Superior temporal gyrus (tissue), 1 donor: ENCODE data around the gene NAMPT.
"Not testable (repeated sequence)": the region's sequence is repeated elsewhere in the genome, so short reads cannot be mapped to it uniquely, and the experiment has no call there.

ENCODE experiments used
- DNase-seq: peaks from one replicate; pipeline ENCODE4 v3.0.0-alpha.2; 2016; ENCODE audit errors: extremely low spot score

Gene NAMPT

DNA sequence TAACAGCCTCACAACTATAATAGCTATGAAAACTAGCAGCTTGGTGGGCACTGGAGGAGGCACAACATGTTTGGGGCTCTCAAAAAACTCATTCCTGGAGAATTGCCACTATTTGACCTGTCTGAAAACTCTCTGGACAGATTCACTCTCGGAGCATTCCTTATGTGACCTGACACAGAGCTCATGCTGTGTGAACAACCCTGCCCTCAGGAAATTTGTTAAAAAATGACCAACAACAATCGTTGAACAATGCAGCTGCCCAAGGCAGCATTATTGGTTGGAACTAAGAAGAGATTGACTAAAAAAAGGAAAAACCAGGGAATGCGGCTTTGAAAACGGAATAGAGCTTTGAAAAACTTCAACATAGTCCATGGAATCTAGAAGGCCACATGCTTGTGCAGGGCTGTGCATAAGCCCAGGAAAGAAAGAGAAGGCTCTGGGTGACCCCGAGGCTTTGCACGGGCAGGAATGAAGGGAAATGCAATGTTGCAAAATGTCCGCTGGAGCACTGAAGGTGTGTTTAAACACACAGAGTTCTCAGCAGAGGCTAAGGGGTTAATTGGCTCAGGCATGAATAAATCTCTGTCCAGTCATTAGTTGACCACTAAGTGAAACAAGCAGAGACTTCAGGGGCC lies 52.8 kb downstream of the NAMPT start:
- no peak for DNase-seq

DNA sequence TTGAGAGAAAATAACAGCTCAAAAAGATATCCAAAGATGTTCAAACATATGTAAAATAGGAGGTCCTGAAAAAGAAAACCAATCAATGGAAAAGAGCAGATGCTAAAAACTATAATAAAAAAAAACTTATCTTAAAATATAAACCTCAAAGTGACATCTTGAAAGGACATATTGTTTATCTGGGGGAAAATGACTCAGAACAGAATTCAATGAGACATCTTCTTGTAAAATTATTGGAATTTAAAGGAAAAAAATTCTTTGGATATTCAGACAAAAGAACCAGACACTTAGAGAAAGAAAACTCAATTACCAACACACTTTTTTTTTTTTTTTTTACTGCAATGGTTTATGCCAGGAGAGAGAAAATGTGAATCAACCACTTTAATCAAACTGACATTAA lies 58.9 kb downstream of the NAMPT start:
- no peak for DNase-seq

DNA sequence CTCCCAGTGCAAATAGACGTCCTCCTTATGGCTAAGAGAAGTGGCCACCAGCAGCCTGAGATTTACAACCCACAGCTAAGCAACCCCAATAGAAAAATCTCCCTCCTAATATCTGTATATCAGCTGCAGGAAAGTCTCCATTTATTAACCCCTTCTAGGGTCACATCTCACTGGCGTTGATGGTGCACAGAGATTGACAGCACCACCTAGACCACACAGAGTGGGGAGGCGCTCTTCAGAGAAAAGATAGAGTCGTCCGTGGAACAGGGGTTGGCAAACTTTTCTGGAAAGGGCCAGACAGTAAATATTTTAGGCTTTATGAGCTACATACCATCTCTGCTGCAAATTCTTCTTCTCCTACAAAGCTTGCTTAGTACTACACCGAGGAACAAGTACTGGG lies 60.0 kb downstream of the NAMPT start:
- DNase-seq = no peak

DNA sequence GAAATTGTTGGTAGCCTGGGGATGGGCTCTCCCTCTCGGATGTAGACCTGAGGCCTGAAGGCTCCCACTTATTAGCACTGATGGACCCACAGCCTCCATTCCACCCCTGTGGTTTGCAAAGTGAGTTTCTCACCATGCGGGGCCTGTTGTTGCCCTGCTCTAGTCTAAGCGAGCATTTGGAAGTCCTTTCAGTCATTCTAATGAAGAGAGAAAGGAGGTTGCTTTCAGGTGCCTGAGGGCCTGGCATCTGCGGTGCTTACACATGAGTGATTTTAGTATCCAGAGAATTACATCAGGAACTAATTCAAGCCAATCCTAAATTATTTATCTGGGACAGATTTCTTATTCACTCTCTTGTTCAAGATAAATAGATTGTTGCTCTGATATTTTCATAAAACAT lies 61.6 kb downstream of the NAMPT start:
- DNase-seq = no peak

DNA sequence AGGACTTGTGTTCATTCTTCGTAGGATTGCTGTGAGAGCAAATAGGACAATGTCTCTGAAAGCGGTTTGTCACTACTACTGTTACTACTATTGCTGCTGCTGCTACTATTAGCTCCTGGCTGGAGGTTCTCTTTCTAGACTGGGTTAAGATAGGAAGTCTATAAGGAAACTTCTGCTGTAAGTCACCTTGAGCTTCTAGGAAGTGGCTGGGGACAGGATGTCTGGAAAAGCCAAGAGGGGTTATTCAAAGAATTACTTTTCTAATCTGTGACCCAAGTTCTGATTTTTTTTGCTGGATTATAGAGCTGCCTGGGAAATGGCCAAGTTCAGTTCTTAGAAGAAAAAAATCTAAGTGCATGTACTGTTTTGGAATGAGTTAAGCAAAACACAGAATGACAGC lies 62.2 kb downstream of the NAMPT start:
- no peak for DNase-seq

DNA sequence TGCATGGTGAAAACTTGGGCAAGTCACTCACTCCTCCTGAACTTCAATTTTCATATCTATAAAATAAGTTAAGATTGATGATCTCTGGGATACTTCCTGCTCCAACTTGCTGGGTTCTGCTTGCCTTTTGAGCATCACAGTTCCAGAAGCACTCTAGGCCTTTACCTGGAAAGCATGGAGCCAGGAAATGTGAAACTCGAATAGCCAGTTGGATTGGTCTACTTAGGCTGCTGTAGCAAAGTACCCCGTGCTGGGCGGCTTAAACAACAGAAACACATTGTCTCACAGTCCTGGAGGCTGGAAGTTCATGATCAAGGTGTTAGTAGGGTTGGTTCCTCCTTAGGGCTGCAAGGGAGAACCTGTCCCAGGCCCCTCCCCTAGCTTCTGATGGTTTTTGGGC lies 64.5 kb downstream of the NAMPT start:
- no peak for DNase-seq

DNA sequence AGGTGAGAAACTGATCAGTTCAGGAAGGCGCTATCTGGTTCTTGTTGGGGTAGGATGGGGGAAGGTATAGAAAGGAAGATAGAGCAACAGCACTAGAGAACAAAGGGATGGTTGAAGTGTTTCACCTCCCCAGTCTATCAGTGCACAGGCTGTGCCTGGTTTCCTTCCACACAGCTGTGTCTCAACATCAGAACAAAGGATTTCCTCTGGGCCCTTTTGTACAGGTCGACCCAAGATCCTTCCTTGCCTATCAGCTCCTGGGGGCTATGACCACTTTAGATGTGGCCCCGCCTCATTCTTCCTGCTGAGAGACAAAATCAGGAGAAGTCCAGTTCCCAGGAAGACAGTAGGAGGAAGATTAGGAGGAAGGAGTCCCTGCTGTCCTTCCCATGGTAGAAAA lies 65.6 kb downstream of the NAMPT start:
- no peak for DNase-seq

DNA sequence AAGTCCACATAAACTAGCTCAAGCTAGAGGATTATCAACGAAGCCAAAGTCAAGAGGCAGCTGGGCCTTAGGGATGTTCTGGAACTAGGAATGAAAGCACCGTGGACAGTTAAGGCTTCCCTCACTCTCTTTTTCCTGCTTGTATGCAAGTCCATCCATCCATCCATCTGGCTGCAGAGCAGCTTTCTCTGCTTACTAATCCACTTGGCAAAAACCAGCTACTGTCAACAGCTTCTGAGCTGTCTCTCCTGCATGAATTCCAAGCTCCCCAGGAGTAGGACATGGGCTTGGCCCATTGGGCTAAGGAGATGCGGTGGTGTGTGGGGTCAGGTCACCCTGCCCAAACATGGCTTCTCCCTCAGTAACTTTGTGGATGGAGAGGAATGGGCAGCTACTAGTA lies 66.2 kb downstream of the NAMPT start:
- no peak for DNase-seq

DNA sequence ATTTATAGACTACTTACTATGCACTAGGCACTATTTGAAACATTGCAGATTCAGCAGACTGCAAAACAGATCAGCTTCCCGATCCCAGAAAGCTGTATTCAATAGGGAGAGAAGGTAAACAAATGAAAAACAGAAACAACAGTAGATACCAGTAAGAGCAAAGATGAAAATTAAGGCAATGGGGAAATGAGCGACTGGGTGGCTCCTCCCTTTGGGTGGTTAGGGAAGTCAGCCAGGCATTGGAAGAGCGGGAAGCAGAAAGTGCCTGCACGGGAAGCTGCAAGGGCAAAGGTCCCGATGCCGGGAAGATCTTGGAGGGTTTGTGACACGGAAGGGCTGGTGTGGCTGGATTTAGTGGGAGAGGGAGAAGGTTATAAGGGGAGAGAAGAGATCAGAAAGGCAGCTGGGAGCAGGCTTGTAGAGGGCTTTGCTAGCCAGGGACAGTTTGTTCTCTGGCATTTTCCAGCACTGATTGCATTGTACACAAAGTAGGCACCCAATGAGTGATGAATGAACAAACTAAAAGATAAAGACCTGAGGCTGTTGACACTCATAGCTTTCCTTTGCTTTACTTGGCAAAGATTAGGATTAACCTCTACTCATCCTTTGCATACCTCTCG lies 67.8 kb downstream of the NAMPT start:
- DNase-seq = no peak

DNA sequence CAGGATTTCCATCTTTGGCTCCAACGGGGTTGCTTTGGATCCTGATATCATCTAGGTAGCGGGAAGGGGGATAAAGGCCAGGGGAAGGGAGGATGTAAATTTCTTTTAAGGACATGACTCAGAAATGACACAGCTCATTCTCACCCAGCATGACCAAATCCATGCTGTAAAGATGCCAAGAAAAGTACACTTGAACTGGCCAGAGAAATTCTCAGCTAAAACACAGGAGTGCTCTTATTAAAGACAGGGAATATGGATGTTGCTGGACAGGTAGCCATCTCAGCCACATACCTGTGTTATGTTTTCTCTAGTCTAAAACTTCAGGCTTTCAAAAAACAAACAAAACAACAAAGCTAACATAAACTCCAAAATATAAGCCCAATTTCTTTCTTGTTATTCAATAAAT lies 68.3 kb downstream of the NAMPT start:
- no peak for DNase-seq

DNA sequence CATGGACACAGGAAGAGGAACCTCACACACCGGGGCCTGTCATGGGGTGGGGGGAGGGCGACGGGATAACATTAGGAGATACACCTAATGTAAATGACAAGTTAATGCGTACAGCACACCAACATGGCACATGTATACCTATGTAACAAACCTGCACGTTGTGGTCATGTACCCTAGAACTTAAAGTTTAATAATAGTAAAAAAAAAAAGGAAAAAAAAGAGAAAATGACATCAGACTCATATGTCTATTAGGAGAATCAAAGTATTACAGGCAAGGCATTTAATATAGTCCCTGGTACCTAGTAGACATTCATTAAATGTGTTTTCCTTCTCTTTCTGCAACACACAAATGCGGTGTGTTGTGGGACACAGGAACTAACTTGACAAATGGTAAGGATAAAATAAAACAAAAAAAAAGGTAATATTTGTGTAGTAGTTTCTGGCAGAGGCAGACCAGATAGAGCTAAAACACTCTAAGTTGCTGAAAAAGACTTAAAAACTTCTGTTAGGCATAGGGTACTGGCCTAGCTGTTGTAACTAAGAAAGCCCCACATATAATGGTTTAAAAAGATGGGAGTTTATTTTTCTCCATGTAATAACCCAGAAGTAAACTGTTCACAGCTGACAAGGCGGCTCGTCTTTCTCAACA lies 68.8 kb downstream of the NAMPT start:
- DNase-seq = no peak

DNA sequence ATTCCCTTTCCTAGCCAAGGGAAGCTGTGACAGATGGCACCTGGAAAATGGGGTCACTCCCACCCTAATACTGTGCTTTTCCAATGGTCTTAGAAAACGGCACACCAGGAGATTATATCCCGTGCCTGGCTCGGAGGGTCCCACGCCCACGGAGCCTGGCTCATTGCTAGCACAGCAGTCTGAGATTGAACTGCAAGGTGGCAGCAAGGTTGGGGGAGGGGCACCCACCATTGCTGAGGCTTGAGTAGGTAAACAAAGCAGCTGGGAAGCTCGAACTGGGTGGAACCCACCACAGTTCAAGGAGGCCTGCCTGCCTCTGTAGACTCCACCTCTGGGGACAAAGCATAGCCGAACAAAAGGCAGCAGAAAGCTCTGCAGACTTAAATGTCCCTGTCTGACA lies 75.8 kb downstream of the NAMPT start:
- DNase-seq = not testable (repeated sequence)

DNA sequence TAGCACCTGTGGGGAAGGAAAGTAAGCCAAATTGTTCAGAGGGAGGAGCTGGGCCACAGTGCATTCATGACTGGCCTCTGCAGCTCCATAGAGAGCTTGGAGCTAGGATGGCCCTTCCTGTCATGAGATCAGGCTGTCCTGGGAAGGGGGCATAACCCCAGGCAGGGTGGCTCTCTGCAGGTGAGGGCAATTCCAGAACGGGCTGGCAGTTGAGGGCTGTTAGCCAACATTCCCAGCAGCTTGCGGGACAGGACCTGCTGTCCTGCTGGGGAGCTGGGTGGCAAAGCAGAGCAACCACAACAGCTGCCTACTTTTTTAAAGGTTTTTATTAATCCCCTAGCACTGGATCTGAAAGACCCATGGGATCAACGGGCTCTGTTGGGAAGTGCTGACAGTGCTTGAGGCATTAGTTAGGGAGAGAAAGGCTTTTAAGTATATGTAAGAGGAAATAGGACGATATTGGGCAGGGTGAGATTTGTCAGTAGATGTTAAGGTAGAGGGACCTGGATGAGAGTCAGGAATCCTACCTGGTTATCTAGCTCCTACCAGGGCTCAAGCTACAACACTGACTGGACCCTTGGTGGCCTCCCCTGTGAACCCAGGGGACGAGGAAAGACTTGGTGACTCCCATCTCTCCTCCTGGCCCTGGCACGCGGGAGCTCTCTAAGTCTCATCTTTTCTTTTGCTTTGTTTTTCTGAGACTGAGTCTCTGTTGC lies 77.8 kb downstream of the NAMPT start:
- DNase-seq = no peak

DNA sequence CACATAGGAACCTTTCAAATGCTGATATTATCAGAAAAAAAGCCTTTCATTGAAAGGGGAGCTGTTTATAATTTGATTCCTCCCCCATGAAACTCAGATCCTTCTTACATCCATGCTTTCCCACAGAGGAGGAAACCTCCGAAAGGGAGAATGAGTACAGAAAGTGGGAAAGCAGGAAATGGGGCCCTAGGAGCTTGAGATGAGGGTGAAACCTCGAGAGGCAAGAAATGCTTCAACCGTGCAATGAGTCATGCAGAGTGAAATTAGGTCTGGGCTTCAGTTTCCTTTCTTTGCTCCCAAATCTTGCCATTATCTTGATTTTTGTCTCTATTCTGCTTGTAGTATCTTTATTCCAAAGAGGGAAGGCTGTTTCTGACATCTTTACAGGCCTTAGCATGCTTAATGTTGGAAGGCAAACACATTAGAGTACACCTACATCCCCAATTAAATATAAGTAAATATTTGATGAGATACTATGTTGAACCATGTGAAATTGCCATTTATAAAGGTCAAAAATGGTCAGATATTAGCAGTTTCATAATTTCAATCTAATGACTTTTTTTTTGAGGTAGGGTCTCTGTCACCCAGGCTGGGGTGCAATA lies 79.1 kb downstream of the NAMPT start:
- DNase-seq = no peak

DNA sequence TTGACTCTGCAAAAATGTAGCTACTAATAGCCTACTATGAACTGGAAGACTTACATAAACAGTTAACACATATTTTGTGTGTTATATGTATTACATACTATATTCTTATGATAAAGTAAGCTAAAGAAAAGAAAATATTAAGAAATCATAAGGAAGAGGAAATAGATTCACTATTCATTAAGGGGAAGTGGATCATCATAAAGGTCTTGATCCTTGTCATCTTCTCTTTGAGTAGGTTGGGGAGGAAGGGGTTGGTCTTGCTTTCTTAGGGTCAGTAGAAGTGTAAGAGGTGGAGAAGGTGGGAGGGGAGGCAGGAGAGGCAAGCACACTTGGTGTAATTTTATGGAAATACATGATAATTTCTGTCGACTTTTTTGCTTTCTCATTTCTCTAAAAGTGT lies 81.3 kb downstream of the NAMPT start:
- DNase-seq = no peak

DNA sequence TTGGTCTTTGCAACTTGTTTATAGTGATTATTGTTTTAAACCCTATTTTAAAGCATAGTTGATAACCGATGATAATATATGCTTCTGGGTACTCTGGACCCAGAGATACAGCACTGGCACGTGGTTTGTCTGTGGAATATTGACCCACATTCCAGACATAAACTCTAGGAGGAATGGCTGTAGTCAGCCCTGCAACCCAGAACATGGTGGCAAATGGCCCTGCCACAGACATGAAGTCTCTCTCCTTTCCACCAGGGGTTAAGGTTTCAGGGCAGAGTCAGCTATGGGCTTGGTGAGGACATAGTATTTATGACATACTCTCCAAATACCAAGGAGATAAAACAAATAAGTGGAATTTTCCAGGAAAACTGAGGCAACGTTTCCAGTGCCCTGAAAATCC lies 83.6 kb downstream of the NAMPT start:
- DNase-seq = no peak

DNA sequence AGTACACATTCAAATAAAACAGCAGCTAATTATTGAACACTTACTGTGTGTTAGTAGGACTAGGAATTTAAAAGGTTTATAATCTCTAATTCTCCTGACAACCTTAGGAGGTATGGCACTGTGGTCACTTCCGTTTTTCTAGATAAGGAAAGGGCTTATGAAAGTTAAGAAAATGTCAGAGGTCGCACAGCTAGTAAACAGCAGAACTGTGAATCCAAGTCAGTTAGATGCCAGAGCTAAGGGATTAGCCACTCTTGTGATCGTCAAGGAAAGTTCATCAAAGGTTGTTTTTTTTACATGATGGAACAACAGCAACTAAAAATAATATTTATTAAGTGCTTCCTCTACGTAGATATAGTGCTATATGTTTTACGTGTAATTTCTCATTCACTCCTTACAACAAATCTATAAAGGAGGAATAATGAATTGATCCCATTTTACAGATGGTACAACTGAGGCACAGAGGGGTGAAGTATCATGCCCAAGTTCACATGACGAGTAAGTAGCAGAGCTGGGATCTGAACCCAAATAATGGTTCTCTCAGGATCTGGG lies 84.9 kb downstream of the NAMPT start:
- no peak for DNase-seq

DNA sequence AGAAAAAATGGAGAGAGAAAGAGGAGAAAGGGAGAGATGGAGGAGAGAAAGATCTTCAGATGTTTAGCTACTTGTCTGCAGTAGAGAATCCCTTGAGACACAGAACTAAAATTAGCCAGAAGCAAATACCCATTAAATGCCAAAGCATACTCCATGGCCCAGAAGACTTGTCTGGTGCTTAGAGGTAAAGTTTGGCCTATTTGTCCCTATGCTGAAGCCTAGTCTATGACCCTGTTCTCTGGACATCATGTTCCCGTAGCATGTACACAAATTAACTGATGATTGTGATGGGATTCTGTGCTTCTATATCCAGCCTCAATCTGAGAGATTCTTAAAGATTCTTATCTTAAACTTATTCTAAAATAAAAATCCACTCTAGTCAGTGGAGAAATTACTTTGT lies 85.8 kb downstream of the NAMPT start:
- no peak for DNase-seq
